Measurements from ENCODE around the gene TAF5L.

Gene TAF5L

DNA sequence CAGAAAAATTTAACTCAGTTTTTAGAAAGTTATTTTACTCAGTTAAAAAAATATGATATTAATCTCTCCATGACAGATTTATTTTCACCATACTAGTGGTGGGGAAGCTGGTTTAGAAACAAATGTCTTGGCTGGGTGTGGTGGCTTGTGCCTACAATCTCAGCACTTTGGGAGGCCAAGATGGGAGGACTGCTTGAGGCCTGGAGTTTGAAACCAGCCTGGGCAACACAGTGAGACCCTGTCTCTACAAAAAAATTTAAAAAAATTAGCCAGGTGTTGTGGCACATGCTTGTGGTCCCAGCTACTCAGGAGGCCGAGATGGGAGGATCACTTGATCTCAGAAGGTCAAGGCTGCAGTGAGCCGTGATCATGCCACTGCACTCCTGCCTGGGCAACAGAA lies 17.3 kb downstream of the TAF5L start:
- no peak for DNase-seq (ENCODE audit: low read depth)
- no peak overlapping the region for H3K4me3 ChIP-seq (ENCODE audit: low read length)
- TF ChIP-seq, protein P1, sequence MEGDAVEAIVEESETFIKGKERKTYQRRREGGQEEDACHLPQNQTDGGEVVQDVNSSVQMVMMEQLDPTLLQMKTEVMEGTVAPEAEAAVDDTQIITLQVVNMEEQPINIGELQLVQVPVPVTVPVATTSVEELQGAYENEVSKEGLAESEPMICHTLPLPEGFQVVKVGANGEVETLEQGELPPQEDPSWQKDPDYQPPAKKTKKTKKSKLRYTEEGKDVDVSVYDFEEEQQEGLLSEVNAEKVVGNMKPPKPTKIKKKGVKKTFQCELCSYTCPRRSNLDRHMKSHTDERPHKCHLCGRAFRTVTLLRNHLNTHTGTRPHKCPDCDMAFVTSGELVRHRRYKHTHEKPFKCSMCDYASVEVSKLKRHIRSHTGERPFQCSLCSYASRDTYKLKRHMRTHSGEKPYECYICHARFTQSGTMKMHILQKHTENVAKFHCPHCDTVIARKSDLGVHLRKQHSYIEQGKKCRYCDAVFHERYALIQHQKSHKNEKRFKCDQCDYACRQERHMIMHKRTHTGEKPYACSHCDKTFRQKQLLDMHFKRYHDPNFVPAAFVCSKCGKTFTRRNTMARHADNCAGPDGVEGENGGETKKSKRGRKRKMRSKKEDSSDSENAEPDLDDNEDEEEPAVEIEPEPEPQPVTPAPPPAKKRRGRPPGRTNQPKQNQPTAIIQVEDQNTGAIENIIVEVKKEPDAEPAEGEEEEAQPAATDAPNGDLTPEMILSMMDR (conservative IDR thresholded peaks at IDR 0.05; ENCODE audit: low read depth, low read length), result no peak

DNA sequence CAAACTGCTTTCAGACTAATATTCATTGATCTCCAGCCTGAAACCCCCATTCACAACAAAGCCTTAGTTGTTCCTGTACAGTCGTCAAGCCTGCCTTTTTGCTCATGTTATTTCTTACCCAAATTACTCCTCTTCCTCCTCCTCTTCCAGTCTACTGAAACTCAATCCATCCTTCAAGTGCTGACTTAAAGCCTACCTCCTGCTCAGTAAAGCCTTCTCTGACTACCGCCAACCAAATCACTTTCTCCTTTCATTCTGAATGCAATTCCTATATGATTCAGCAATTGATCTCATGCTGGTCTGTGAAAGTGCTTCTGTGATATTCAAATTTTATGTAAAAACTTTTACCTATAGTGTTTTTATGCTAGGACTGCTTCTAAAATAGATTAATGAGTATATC lies 18.6 kb downstream of the TAF5L start:
- TF ChIP-seq, protein P1 (conservative IDR thresholded peaks at IDR 0.05; ENCODE audit: low read depth, low read length), result no peak
- no peak overlapping the region for H3K4me3 ChIP-seq (ENCODE audit: low read length)
- DNase-seq (ENCODE audit: low read depth), result no peak

DNA sequence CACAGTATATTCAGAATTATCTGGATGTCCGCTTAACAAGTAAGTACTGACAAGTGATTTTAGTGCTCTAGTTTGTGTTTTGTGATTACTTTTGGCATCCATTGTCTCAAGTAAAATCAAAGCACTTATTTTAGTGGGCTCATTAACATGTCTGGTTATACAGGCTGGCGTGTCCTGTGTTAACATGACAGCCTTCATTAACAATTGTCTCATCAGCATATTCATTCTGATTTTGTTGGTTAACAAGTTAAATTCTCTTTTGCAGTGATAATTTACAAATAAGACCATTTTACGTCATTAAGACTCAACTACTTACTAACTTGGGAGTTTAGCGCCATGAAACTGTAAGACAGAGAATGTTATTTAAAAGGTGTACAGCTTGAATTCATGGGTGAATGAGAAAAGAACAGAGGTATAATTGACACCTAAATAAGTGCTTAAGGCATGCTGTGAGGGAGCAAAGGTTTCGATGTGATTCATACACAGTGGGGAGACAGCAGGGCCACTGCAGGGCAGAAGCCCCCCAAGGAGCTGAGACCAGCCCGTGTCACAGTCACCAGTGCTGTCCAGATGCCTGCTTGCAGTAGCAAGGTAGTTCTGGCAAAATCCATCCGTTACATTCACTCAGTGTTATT lies 22.4 kb downstream of the TAF5L start:
- no peak overlapping the region for H3K4me3 ChIP-seq (ENCODE audit: low read length)
- DNase-seq (ENCODE audit: low read depth), result no peak
- TF ChIP-seq, protein P1 (conservative IDR thresholded peaks at IDR 0.05; ENCODE audit: low read depth, low read length), result no peak

DNA sequence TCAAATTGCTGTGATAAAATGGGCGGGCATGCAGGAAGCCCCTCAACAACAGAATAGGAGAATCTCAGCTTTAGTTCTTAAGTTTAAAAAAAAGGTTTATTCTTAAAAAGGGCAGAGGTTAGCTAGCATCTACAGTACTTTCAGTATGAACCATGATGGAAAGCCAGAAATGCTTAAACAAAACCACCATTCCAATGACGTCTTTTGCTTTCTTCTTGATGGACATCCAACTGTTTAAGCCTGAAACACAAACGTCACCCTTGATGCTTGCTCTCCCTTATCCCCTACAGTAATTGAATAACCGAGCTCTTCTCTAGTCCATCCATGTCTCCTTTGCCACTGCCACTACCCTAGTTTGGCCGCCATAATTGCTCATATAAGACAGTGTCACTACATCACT lies 25.7 kb downstream of the TAF5L start:
- no peak for DNase-seq (ENCODE audit: low read depth)
- TF ChIP-seq, protein P1 (conservative IDR thresholded peaks at IDR 0.05; ENCODE audit: low read depth, low read length), result no peak
- no peak overlapping the region for H3K4me3 ChIP-seq (ENCODE audit: low read length)

DNA sequence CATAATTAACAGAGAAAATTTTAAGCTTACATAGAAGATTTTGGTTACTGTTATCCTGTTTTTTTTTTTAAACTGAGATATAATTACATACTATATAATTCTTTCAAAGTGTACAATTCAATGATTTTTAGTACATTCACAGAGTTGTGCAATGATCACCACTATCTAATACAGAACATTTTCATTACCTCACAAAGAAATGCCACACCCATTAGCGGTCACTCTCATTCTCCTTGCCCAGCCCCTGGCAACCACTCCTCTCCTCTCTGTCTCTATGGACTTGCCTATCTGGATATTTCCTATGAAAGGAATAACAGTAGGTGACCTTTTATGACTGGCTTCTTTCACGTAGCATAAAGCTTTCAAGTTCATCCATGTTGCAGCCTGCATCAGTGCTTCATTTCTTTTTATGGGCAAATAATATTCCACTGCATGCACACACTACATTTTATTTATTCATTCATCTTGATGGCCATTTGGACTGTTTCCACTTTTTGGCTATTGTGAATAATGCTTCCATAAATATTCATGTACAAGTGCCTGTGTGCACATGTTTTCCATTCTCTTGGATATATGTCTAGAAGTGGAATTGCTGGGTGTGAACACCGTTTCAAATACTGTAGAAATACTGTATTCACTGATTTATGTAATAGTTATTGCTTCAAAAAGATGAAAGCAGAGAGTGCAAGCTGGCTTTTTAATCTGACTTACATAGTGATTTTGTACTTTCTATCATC lies 26.5 kb downstream of the TAF5L start:
- TF ChIP-seq, protein P1 (conservative IDR thresholded peaks at IDR 0.05; ENCODE audit: low read depth, low read length), result no peak
- no peak overlapping the region for H3K4me3 ChIP-seq (ENCODE audit: low read length)
- DNase-seq (ENCODE audit: low read depth), result no peak

DNA sequence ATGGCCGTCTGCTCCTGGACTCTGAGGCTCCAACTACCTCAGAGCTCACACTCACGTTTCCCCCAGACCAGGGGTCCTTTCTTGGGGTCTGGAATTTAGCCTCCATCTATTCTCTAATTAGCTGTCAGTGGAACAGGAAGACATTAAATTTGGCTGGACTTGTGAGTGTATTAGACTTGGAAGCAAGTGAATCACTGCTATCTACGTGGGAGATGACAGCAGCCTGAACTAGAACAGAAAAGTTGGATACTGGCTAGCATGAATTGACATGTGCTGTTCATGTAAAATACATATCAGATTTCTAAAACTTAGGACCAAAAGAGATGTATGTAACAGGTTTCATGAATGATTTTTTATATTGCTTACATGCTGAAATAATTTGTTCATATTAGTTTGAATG lies 28.0 kb downstream of the TAF5L start:
- no peak for DNase-seq (ENCODE audit: low read depth)
- TF ChIP-seq, protein P1 (conservative IDR thresholded peaks at IDR 0.05; ENCODE audit: low read depth, low read length), result no peak
- H3K4me3 ChIP-seq (ENCODE audit: low read length), result no peak overlapping the region
